Prostate gland (tissue), 2 donors: ENCODE data around the gene IL17RB. TPM values are rescaled to one million over a fixed set of nuclear protein-coding genes. Genes with fewer than 3 reads are reported as not detected.

Experiments
- DNase-seq: peaks from one replicate; pipeline ENCODE4 v3.0.0-alpha.2; 2019; ENCODE audit warnings: low spot score
- H3K27ac ChIP-seq, 2 donors: fragments of 200-600 bp; sonication (generic); 2 replicates each; pipeline ENCODE4 v1.5.1; 2017 to 2019
- H3K27me3 ChIP-seq: fragments of 200-600 bp; sonication (generic); replicated peaks from 2 replicates; pipeline ENCODE4 v1.5.1; 2019; ENCODE audit not compliant: insufficient read depth
- H3K36me3 ChIP-seq, 2 donors: fragments of 200-600 bp; sonication (generic); 1 replicate in 1 of 2; 2 replicates in 1 of 2; pipeline versions ENCODE4 v1.5.1 to v1.8.1; 2017 to 2019
- H3K4me1 ChIP-seq: fragments of 200-600 bp; sonication (generic); replicated peaks from 2 replicates; pipeline ENCODE4 v1.5.1; 2019
- H3K4me3 ChIP-seq, 2 donors: fragments of 200-600 bp; sonication (generic); 2 replicates each; pipeline ENCODE4 v1.5.1; 2017 to 2019
- H3K9me3 ChIP-seq: fragments of 200-600 bp; sonication (generic); 2 replicates; pipeline ENCODE4 v1.5.1; 2017
- CTCF ChIP-seq, 4 experiments: fragments of 200-600 bp in 2 of 4; fragments of 450-650 bp in 2 of 4; sonication (generic) in 2 of 4; IDR thresholded peaks; 1 replicate in 3 of 4; 2 replicates in 1 of 4; pipeline ENCODE4 v1.5.1; 2016 to 2019; ENCODE audit warnings: antibody characterized with exemption in 4 of 4, mild to moderate bottlenecking in 2 of 4, moderate library complexity in 2 of 4
- POLR2A ChIP-seq: fragments of 450-650 bp; IDR thresholded peaks from one replicate; pipeline ENCODE4 v1.6.1; 2016; ENCODE audit warnings: antibody characterized with exemption, mild to moderate bottlenecking
- POLR2AphosphoS5 ChIP-seq: sonication (generic); formaldehyde crosslinking; IDR thresholded peaks from one replicate; pipeline ENCODE4 v1.6.1; 2017; ENCODE audit warnings: antibody characterized with exemption
- WGBS: methylation state at CpG from one replicate; pipeline ENCODE4 v1.1.5; 2018; 5-methylcytosine and 5-hydroxymethylcytosine counted together
- intact Hi-C: fragments of 100-400 bp; cut with DNase I; formaldehyde crosslinking; loops from one replicate; pipeline ENCODE4 v1.14.2; 2022
- total RNA-seq, 2 donors: library from RNA; depleted of rRNA; stranded (reverse); fragments of >200 nt; gene quantifications; one replicate each; pipeline ENCODE4 v1.1.0, GENCODE V29; 2016

The IL17RB gene
- total RNA-seq, 2 donors from 2014 or later: 6.0 to 14.3 TPM

DNA sequence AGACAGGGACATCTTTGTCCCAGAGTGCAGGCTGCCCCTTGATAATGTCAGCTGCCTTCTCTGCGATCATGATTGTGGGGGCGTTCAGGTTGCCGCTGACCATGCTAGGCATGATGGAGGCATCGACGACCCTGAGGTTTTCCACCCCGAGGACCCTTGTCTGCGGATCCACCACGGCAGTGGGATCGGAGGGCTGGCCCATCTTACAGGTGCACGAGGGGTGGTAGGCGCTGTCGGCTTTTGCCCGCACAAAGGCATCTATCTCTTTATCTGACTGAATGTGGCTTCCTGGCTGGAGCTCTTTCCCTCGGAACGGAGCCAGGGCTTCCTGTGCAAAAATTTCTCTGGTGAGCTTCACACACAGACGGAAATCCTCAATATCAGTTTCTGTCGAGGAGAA, 28.6 kb upstream of the IL17RB start:
- 94% methylated on average over 16 of the region's 17 CpGs for WGBS
- TF ChIP-seq CTCF (IDR thresholded peaks at IDR 0.05) (no peak), POLR2A (no peak), POLR2AphosphoS5 (no peak)
- no peak for DNase-seq
- no peaks in the 10 kb centered on the region for H3K4me1 ChIP-seq
- no peaks in the 10 kb centered on the region for H3K27me3 ChIP-seq
- H3K4me3 ChIP-seq: no peak overlapping the region
- peaks cover 0 to 10% of the 10 kb centered on the region in 2 donors for H3K36me3 ChIP-seq
- no peak overlapping the region for H3K27ac ChIP-seq
- no peaks in the 10 kb centered on the region for H3K9me3 ChIP-seq
- intact Hi-C loops: no loop called here

DNA sequence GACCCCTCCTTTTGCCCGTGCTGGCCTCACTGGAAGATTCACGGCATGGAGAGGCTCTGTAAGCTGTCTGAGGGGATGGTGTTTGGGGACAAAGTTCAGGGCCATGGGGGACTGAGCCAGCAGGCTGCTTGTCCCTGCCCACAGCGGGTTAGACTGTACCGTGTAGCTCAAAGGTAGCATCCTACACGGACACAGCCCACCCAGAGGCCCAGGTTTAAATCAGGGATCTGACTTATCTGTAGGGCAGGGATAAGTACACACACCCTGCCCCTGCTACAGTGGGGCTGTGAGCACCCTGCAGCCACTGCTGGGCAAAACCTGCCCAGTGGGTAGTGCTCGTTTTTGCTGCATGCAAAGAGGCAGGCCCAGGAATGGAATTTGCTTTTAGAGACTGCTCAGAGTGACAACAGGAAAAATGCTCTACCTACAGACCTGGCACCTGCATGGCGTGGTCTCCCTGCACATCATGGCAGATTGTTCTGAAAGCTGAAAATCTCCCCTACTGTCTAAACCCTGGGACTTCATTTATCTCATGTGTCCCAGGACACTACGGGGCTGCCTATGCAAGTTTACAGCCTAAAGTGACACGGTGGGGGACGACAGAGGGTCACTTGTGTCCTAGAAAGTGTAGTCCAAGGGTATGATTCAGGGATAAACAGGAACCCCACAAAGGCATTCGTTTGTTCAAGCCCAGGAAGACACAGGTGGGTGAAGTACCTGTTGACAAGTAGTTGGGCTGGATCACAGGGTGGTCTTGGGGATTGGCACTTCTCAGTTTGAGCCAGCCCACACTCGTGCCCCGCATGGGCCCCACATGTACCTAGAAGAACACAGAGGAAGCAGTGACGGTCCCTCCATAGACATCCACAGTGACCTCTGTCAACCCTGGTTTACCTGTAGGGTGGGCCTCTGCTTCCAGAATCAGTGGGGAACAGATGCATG, 27.9 kb upstream of the IL17RB start:
- Histone ChIP-seq H3K9me3 (no peaks in the 10 kb centered on the region), H3K27me3 (no peaks in the 10 kb centered on the region), H3K4me3 (no peak overlapping the region), H3K4me1 (no peaks in the 10 kb centered on the region), H3K36me3 (peaks cover 0 to 10% of the 10 kb centered on the region in 2 donors), H3K27ac (no peak overlapping the region)
- WGBS: 84% methylated on average over 14 of the region's 14 CpGs
- no peak for DNase-seq
- TF ChIP-seq POLR2AphosphoS5 (no peak), POLR2A (no peak), CTCF (IDR thresholded peaks at IDR 0.05) (no peak)
- intact Hi-C loops: no loop called here

DNA sequence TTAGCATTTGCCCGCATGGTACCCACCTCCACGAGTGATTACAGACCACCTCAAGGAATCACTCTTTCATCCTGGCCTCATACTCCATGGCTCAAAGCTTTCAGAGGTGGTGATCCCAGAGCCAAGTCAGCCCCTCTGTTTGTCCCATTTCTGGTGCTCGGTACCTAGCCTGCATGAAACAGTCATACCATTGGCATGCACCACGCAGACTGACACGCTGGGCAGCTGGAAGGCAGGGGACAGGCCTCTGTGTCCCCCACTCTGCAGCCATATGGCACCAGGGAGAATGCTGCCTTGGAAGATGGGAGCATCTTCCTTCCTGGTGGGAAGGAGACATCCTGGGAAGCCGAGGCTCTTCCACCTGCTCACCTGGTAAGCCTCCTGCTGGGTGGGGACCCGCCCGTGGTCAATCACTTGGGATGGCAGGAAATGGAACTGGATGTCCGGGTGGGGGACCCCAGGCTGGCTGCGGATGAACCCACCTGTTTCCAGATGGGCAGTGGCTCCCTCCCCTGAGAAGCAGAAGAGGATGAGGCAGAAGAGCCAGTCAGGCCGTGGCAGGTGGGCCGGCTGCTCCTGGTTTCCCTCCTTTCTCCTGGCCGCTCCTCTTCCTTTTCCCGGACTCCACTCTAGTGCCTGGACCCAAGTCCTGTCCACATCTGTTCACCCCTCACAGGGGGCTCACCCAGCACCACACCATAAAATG, 27.1 kb upstream of the IL17RB start:
- Histone ChIP-seq H3K27ac (no peak overlapping the region), H3K4me3 (no peak overlapping the region), H3K9me3 (no peaks in the 10 kb centered on the region), H3K36me3 (peaks cover 0 to 10% of the 10 kb centered on the region in 2 donors), H3K4me1 (no peaks in the 10 kb centered on the region), H3K27me3 (no peaks in the 10 kb centered on the region)
- TF ChIP-seq CTCF (IDR thresholded peaks at IDR 0.05) (no peak), POLR2A (no peak), POLR2AphosphoS5 (no peak)
- no peak for DNase-seq
- intact Hi-C loops: no loop called here
- WGBS: 90% methylated on average over 14 of the region's 14 CpGs

DNA sequence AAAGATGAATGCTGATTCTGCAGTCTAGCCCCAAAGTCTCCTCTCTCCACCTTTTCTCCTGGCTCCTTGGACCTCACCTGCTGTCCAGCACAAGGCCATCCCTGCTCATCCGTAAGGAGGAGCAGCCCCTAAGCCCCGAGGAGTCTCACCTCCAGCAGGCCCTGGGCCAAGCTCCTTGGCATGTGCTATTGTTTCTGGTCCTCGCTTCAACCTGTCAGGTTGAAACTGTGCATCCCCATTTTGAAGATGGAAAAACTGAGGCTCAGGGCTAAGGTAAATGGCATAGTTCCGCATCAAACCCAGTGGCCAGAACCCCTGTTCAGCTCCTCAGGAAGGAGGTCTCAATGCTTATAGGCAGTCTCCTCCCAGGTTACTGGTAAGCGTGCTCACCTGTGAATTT, 26.3 kb upstream of the IL17RB start:
- TF ChIP-seq POLR2A: no peak
- no peaks in the 10 kb centered on the region for H3K27me3 ChIP-seq
- DNase-seq: no peak
- no peaks in the 10 kb centered on the region for H3K9me3 ChIP-seq
- WGBS: 88% methylated on average over 5 of the region's 5 CpGs
- no peak overlapping the region for H3K4me3 ChIP-seq
- H3K36me3 ChIP-seq: peaks cover 0 to 10% of the 10 kb centered on the region in 2 donors
- no peak overlapping the region for H3K27ac ChIP-seq
- H3K4me1 ChIP-seq: no peaks in the 10 kb centered on the region
- intact Hi-C loops: no loop called here

- no peak overlapping the region for H3K4me3 ChIP-seq
- peaks cover 0 to 10% of the 10 kb centered on the region in 2 donors for H3K36me3 ChIP-seq
- no peaks in the 10 kb centered on the region for H3K9me3 ChIP-seq
- intact Hi-C loops: no loop called here
- no peak overlapping the region for H3K27ac ChIP-seq
- H3K4me1 ChIP-seq: no peaks in the 10 kb centered on the region
- TF ChIP-seq POLR2A (no peak), CTCF (IDR thresholded peaks at IDR 0.05) (no peak), POLR2AphosphoS5 (no peak)
- WGBS: 87% methylated on average over 21 of the region's 21 CpGs
- no peaks in the 10 kb centered on the region for H3K27me3 ChIP-seq
- DNase-seq: no peak
These were observed 25.4 kb upstream of the IL17RB start for GRCh38 chr3:53820756-53821580.
